ENCODE results near the gene CTBP2.

Gene CTBP2

GRCh38 chr10:125159932-125160855, at the start of gene CTBP2:
TSS of gene CTBP2 (minus strand) at chr10:125160563.
- peak; percentile 24 for DNase-seq

- DNase-seq: no peak
Measured at GRCh38 chr10:125209591-125210355, 49.4 kb upstream of the CTBP2 start.

- no peak for DNase-seq
Measured at GRCh38 chr10:125208854-125209565, 48.6 kb upstream of the CTBP2 start.

GRCh38 chr10:125206623-125207022, 46.3 kb upstream of the CTBP2 start:
- DNase-seq: no peak

- DNase-seq: no peak
Measured at GRCh38 chr10:125205431-125205830, 45.1 kb upstream of the CTBP2 start.

- no peak for DNase-seq
Measured at GRCh38 chr10:125204400-125204799, 44.0 kb upstream of the CTBP2 start.

- DNase-seq: no peak
Measured at GRCh38 chr10:125203186-125203800, 42.9 kb upstream of the CTBP2 start.

- DNase-seq: no peak
Measured at GRCh38 chr10:125201791-125202622, 41.6 kb upstream of the CTBP2 start.

GRCh38 chr10:125201108-125201524, 40.8 kb upstream of the CTBP2 start:
- no peak for DNase-seq

GRCh38 chr10:125200396-125200795, 40.0 kb upstream of the CTBP2 start:
- no peak for DNase-seq

- DNase-seq: no peak
Measured at GRCh38 chr10:125199270-125199669, 38.9 kb upstream of the CTBP2 start.

GRCh38 chr10:125194814-125195213, 34.5 kb upstream of the CTBP2 start:
- no peak for DNase-seq

GRCh38 chr10:125193306-125193877, 33.0 kb upstream of the CTBP2 start:
- DNase-seq: no peak

- no peak for DNase-seq
Measured at GRCh38 chr10:125192620-125193019, 32.3 kb upstream of the CTBP2 start.

- DNase-seq: no peak
Measured at GRCh38 chr10:125192005-125192404, 31.6 kb upstream of the CTBP2 start.

- DNase-seq: no peak
Measured at GRCh38 chr10:125190946-125191345, 30.6 kb upstream of the CTBP2 start.

GRCh38 chr10:125190414-125190813, 30.1 kb upstream of the CTBP2 start:
- DNase-seq: no peak

GRCh38 chr10:125189162-125189561, 28.8 kb upstream of the CTBP2 start:
- DNase-seq: no peak

GRCh38 chr10:125187238-125188194, 27.2 kb upstream of the CTBP2 start:
- DNase-seq: no peak
